Measurements from ENCODE around the gene ACTN2. TPM values are rescaled to one million over a fixed set of nuclear protein-coding genes. Genes with fewer than 3 reads are reported as not detected.

ACTN2 gene
- total RNA-seq, 1 experiment from 2014 or later = not detected

GRCh38 chr1:236700903-236701302 lies 14.6 kb downstream of the ACTN2 start:
- BruUV-seq (replicated peaks) = no TSS peak
- H3K9me3 ChIP-seq (ENCODE audit: low read length) = no peaks in the 10 kb centered on the region
- H3K36me3 ChIP-seq (ENCODE audit: low read depth, low read length) = no peaks in the 10 kb centered on the region
- H3K9me2 ChIP-seq (replicated peaks; ENCODE audit: low read length) = no peaks in the 10 kb centered on the region
- H2AFZ ChIP-seq (ENCODE audit: low read length) = no peak overlapping the region
- intact Hi-C loops (cut with micrococcal nuclease) = no loop called here
- H3F3A ChIP-seq (ENCODE audit: low read length, unreplicated experiment) = no peaks in the 10 kb centered on the region
- no peaks in the 10 kb centered on the region for H3K4me1 ChIP-seq (ENCODE audit: insufficient read depth, low read length)
- no peak overlapping the region for H3K4me2 ChIP-seq (ENCODE audit: low read length)
- ATAC-seq (no peak), DNase-seq (no peak)
- no peaks in the 10 kb centered on the region for H4K20me1 ChIP-seq (ENCODE audit: low read length)
- TF ChIP-seq EZH2phosphoT487 (IDR thresholded peaks at IDR 0.05; ENCODE audit: borderline replicate concordance, low read length) = no peak
- TF ChIP-seq, protein P1, sequence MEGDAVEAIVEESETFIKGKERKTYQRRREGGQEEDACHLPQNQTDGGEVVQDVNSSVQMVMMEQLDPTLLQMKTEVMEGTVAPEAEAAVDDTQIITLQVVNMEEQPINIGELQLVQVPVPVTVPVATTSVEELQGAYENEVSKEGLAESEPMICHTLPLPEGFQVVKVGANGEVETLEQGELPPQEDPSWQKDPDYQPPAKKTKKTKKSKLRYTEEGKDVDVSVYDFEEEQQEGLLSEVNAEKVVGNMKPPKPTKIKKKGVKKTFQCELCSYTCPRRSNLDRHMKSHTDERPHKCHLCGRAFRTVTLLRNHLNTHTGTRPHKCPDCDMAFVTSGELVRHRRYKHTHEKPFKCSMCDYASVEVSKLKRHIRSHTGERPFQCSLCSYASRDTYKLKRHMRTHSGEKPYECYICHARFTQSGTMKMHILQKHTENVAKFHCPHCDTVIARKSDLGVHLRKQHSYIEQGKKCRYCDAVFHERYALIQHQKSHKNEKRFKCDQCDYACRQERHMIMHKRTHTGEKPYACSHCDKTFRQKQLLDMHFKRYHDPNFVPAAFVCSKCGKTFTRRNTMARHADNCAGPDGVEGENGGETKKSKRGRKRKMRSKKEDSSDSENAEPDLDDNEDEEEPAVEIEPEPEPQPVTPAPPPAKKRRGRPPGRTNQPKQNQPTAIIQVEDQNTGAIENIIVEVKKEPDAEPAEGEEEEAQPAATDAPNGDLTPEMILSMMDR (conservative IDR thresholded peaks at IDR 0.05; ENCODE audit: low read depth, low read length) = no peak
- TF ChIP-seq EZH2 (IDR thresholded peaks at IDR 0.05; ENCODE audit: low read length, unreplicated experiment) = no peak
- CTCF ChIA-PET = no interaction called here
- POLR2A ChIA-PET (ENCODE audit: unreplicated experiment) = no interaction called here
- peaks cover 71% of the 10 kb centered on the region for H3K27me3 ChIP-seq (ENCODE audit: low read length)
- no peak overlapping the region for H3K4me3 ChIP-seq (ENCODE audit: low read length)
- H3K27ac ChIP-seq (ENCODE audit: low read length) = no peak overlapping the region
- no peaks in the 10 kb centered on the region for H3K79me2 ChIP-seq (ENCODE audit: low read length)
- H3K9ac ChIP-seq (ENCODE audit: low read length) = no peak overlapping the region

- Histone ChIP-seq H3K9me3 (ENCODE audit: low read length) (no peaks in the 10 kb centered on the region), H3K4me2 (ENCODE audit: low read length) (no peak overlapping the region), H3K9me2 (replicated peaks; ENCODE audit: low read length) (no peaks in the 10 kb centered on the region), H3K27ac (ENCODE audit: low read length) (no peak overlapping the region), H3K4me3 (ENCODE audit: low read length) (no peak overlapping the region), H3K4me1 (ENCODE audit: insufficient read depth, low read length) (no peaks in the 10 kb centered on the region), H3K9ac (ENCODE audit: low read length) (no peak overlapping the region), H4K20me1 (ENCODE audit: low read length) (no peaks in the 10 kb centered on the region), H3K36me3 (ENCODE audit: low read depth, low read length) (no peaks in the 10 kb centered on the region), H3F3A (ENCODE audit: low read length, unreplicated experiment) (no peaks in the 10 kb centered on the region), H3K79me2 (ENCODE audit: low read length) (no peaks in the 10 kb centered on the region), H2AFZ (ENCODE audit: low read length) (no peak overlapping the region), H3K27me3 (ENCODE audit: low read length) (peaks cover 75% of the 10 kb centered on the region)
- ChIA-PET CTCF (no interaction called here), POLR2A (ENCODE audit: unreplicated experiment) (no interaction called here)
- DNase-seq = no peak
- no TSS peak for BruUV-seq (replicated peaks)
- no peak for ATAC-seq
- no peak for TF ChIP-seq EZH2 (IDR thresholded peaks at IDR 0.05; ENCODE audit: low read length, unreplicated experiment)
- no peak for TF ChIP-seq EZH2phosphoT487 (IDR thresholded peaks at IDR 0.05; ENCODE audit: borderline replicate concordance, low read length)
- TF ChIP-seq, protein P1 (conservative IDR thresholded peaks at IDR 0.05; ENCODE audit: low read depth, low read length) = no peak
- intact Hi-C loops (cut with micrococcal nuclease) = no loop called here
Observed at GRCh38 chr1:236701782-236702181, 15.5 kb downstream of the ACTN2 start.

GRCh38 chr1:236702791-236703394 lies 16.6 kb downstream of the ACTN2 start:
- Histone ChIP-seq H3K27me3 (ENCODE audit: low read length) (peaks cover 80% of the 10 kb centered on the region), H3K79me2 (ENCODE audit: low read length) (no peaks in the 10 kb centered on the region), H3K36me3 (ENCODE audit: low read depth, low read length) (no peaks in the 10 kb centered on the region), H4K20me1 (ENCODE audit: low read length) (no peaks in the 10 kb centered on the region), H3F3A (ENCODE audit: low read length, unreplicated experiment) (no peaks in the 10 kb centered on the region), H2AFZ (ENCODE audit: low read length) (no peak overlapping the region), H3K27ac (ENCODE audit: low read length) (no peak overlapping the region), H3K9me3 (ENCODE audit: low read length) (no peaks in the 10 kb centered on the region), H3K4me3 (ENCODE audit: low read length) (no peak overlapping the region), H3K4me2 (ENCODE audit: low read length) (no peak overlapping the region), H3K9me2 (replicated peaks; ENCODE audit: low read length) (no peaks in the 10 kb centered on the region), H3K4me1 (ENCODE audit: insufficient read depth, low read length) (no peaks in the 10 kb centered on the region), H3K9ac (ENCODE audit: low read length) (no peak overlapping the region)
- intact Hi-C loops (cut with micrococcal nuclease) = no loop called here
- no TSS peak for BruUV-seq (replicated peaks)
- DNase-seq (no peak), ATAC-seq (no peak)
- POLR2A ChIA-PET (ENCODE audit: unreplicated experiment) = no interaction called here
- CTCF ChIA-PET = no interaction called here
- TF ChIP-seq EZH2 (IDR thresholded peaks at IDR 0.05; ENCODE audit: low read length, unreplicated experiment) = no peak
- no peak for TF ChIP-seq EZH2phosphoT487 (IDR thresholded peaks at IDR 0.05; ENCODE audit: borderline replicate concordance, low read length)
- TF ChIP-seq, protein P1 (conservative IDR thresholded peaks at IDR 0.05; ENCODE audit: low read depth, low read length) = no peak

Measured in PC-3 (cell line).